OCI-LY1 (cell line): ENCODE results near the gene CNTN2.

Source experiments
- CTCF ChIP-seq: fragments of 200-600 bp; sonication (generic), shearing (Covaris generic); IDR thresholded peaks from 2 replicates; pipeline ENCODE4 v1.5.1; 2017; ENCODE audit warnings: mild to moderate bottlenecking, antibody characterized with exemption, low read length, moderate library complexity, mixed read lengths
- EZH2 ChIP-seq: fragments of 200-600 bp; sonication (generic), shearing (Covaris generic); IDR thresholded peaks from 2 replicates; pipeline ENCODE4 v1.8.0; 2017; ENCODE audit warnings: borderline replicate concordance, mixed run types, mild to moderate bottlenecking, antibody characterized with exemption, low read length, moderate library complexity, mixed read lengths

- no peak for TF ChIP-seq CTCF
- no peak for TF ChIP-seq EZH2
Observed at GRCh38 chr1:205013683-205014367, 29.2 kb upstream of the CNTN2 start.
